ENCODE measurements around the gene KLK10.

DNA sequence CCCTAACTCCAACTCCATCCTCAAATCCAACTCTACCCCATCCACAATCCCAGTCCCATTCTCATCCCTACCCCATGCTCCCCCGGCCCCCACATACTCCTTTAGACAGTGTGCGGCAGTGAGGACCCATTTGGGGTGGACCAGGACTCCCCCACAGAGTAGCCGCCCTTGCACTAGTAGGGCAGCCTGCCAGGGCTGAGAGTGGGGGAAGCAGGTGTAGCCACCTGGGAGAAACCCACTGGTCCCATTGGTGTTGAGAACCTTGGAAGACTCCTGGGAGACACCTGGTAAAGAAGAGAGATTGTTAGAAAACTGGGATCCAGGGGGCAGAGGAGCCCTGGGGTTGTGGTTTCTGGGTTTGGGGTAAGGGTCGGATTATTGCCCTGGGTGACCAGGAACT, 40.8 kb upstream of the KLK10 start:
- TF ChIP-seq, protein P1, sequence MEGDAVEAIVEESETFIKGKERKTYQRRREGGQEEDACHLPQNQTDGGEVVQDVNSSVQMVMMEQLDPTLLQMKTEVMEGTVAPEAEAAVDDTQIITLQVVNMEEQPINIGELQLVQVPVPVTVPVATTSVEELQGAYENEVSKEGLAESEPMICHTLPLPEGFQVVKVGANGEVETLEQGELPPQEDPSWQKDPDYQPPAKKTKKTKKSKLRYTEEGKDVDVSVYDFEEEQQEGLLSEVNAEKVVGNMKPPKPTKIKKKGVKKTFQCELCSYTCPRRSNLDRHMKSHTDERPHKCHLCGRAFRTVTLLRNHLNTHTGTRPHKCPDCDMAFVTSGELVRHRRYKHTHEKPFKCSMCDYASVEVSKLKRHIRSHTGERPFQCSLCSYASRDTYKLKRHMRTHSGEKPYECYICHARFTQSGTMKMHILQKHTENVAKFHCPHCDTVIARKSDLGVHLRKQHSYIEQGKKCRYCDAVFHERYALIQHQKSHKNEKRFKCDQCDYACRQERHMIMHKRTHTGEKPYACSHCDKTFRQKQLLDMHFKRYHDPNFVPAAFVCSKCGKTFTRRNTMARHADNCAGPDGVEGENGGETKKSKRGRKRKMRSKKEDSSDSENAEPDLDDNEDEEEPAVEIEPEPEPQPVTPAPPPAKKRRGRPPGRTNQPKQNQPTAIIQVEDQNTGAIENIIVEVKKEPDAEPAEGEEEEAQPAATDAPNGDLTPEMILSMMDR (IDR thresholded peaks at IDR 0.05 in 8 of 11, conservative IDR thresholded peaks at IDR 0.05 in 3 of 11), result no peak
- TF ChIP-seq POLR2AphosphoS5 (IDR thresholded peaks at IDR 0.05) (no peak), POLR2A (IDR thresholded peaks at IDR 0.05) (no peak)

Measured in spleen (tissue), 7 donors.